Mucosa of stomach (tissue), 1 donor: Measurements from ENCODE around the gene CMTR2.
"Not testable (repeated sequence)": the region's sequence is repeated elsewhere in the genome, so short reads cannot be mapped to it uniquely, and the experiment has no call there.

Source experiments
- H3K27me3 ChIP-seq: one replicate; pipeline ENCODE4 v1.7.0; 2013; ENCODE audit warnings: mild to moderate bottlenecking, low read length; ENCODE audit not compliant: control insufficient read depth, insufficient read depth
- H3K36me3 ChIP-seq: one replicate; pipeline ENCODE4 v1.7.0; 2013; ENCODE audit warnings: low read length; ENCODE audit not compliant: control insufficient read depth, insufficient read depth
- H3K4me1 ChIP-seq: one replicate; pipeline ENCODE4 v1.7.0; 2013; ENCODE audit warnings: mild to moderate bottlenecking, low read length; ENCODE audit not compliant: control insufficient read depth, insufficient read depth
- H3K4me3 ChIP-seq: one replicate; pipeline ENCODE4 v1.7.0; 2013; ENCODE audit warnings: low read length
- H3K9ac ChIP-seq: one replicate; pipeline ENCODE4 v1.7.0; 2013; ENCODE audit warnings: mild to moderate bottlenecking, low read length, moderate library complexity
- H3K9me3 ChIP-seq: one replicate; pipeline ENCODE4 v1.7.0; 2013; ENCODE audit warnings: mild to moderate bottlenecking, low read length, moderate library complexity; ENCODE audit not compliant: control insufficient read depth
- donor health status: Pancreatic carcinoma.

The CMTR2 gene, protein sequence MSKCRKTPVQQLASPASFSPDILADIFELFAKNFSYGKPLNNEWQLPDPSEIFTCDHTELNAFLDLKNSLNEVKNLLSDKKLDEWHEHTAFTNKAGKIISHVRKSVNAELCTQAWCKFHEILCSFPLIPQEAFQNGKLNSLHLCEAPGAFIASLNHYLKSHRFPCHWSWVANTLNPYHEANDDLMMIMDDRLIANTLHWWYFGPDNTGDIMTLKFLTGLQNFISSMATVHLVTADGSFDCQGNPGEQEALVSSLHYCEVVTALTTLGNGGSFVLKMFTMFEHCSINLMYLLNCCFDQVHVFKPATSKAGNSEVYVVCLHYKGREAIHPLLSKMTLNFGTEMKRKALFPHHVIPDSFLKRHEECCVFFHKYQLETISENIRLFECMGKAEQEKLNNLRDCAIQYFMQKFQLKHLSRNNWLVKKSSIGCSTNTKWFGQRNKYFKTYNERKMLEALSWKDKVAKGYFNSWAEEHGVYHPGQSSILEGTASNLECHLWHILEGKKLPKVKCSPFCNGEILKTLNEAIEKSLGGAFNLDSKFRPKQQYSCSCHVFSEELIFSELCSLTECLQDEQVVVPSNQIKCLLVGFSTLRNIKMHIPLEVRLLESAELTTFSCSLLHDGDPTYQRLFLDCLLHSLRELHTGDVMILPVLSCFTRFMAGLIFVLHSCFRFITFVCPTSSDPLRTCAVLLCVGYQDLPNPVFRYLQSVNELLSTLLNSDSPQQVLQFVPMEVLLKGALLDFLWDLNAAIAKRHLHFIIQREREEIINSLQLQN

DNA sequence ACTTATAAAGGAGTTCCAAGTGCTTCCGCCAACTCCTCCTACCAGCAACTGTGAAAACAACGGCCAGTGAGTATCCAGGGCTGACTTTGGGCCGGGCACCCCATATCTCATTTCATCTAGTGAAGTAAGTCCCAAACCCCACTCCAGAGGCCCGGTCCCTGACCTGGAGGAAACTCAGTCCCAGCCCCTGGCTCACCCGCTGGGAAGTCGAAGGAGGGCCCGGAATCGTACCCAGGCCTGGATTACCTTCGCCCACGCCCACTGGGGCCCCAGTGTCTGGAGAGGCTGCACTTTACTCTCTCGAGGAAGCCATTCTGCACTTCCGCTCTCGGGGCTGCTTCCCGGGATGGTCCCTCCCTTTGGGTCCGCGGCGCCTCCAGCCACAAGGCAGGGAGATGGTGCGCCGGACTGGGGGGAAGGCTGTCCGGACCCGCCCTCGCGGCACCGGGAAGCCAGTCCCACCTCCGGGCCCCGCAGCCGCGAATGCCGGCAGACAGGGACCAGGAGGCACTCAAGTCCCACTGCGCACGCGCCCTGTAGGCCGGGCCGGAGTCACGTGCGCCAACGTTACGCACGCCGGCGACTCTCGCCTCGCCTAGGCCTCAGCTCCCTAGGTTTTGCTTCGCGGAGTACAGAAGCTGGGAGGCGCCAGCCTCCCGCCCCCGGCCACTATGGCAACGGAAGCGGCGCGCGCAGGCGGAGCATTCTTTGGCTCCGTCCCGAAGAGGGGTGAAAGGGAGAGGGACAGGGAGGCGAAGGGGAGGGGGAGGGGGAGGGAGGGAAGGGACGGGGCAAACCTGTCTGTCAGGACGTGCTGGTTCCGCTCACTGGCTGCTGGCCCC, at the start of gene CMTR2:
Gene CMTR2 (minus strand): TSS at position 513 of the 842 bp plus-strand sequence. CDS start 3,482 bp downstream, outside the sequence.
- H3K36me3 ChIP-seq = peaks cover 6% of the 10 kb centered on the region
- H3K9ac ChIP-seq = peak within 1 kb of the TSS; percentile 93
- H3K4me3 ChIP-seq = peak within 1 kb of the TSS; percentile 69
- H3K4me1 ChIP-seq = peaks cover 9% of the 10 kb centered on the region
- H3K27me3 ChIP-seq = no peaks in the 10 kb centered on the region
- no peaks in the 10 kb centered on the region for H3K9me3 ChIP-seq

DNA sequence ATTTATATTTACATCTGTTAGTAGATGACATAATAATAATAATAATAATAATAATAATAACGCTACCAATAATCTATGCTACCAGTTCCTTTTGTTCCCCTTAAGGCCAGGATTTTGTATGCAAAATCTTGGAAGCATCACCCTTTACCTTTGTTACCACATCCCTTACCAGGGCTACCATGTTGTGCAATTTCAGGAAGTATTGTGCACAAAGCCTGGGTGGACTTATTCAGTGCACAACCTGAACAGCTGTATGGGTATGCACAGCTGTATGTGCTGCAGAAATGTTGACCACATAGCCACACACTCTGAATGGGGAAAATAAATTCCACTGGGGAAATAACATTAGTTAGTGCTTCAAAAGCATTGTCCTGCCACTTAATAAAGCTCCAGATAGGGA, 49.4 kb upstream of the CMTR2 start:
- Histone ChIP-seq H3K9me3 (no peaks in the 10 kb centered on the region), H3K9ac (no peak overlapping the region), H3K4me3 (no peak overlapping the region), H3K36me3 (no peaks in the 10 kb centered on the region), H3K27me3 (no peaks in the 10 kb centered on the region), H3K4me1 (no peaks in the 10 kb centered on the region)

DNA sequence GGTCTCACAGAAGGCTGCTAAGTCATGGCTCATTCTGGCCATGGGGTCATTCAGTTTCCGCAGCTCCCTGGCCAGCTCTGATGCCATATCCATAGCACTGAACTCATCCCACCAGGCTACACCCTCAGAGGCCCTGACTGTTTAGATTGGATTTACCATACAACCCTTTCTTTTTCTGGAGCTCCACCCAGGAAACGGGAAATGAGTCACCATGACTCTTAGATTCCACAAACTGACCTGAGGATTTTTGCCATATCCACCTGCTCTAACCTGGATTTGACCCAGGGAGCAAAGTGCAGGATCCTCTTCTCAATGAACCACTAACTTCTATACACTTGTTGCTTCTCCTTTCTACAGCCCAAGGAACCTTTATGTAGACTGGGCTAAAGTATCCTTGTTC, 49.0 kb upstream of the CMTR2 start:
- H3K9me3 ChIP-seq = no peaks in the 10 kb centered on the region
- H3K9ac ChIP-seq = no peak overlapping the region
- H3K36me3 ChIP-seq = no peaks in the 10 kb centered on the region
- no peaks in the 10 kb centered on the region for H3K27me3 ChIP-seq
- H3K4me3 ChIP-seq = no peak overlapping the region
- no peaks in the 10 kb centered on the region for H3K4me1 ChIP-seq

DNA sequence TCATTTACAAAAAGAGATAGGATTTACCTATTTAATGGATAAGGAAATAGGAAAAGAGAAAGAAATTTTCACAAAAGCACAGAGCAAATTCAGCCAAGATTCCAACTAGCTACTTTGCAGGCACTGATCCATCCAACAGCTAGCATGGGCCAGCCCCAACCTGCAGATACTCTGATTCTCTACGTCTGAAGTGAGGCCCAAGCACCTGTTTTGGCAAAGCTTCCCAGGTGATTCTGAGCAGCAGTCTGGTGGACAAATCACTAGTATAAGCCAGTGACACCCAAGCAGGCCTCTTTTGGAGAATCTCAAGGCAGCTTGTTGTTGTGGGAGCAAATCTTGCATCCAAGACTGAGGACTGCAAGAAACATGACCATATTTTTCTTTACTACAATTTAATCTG, 48.4 kb upstream of the CMTR2 start:
- Histone ChIP-seq H3K4me1 (no peaks in the 10 kb centered on the region), H3K36me3 (no peaks in the 10 kb centered on the region), H3K27me3 (no peaks in the 10 kb centered on the region), H3K4me3 (no peak overlapping the region), H3K9me3 (no peaks in the 10 kb centered on the region), H3K9ac (no peak overlapping the region)

DNA sequence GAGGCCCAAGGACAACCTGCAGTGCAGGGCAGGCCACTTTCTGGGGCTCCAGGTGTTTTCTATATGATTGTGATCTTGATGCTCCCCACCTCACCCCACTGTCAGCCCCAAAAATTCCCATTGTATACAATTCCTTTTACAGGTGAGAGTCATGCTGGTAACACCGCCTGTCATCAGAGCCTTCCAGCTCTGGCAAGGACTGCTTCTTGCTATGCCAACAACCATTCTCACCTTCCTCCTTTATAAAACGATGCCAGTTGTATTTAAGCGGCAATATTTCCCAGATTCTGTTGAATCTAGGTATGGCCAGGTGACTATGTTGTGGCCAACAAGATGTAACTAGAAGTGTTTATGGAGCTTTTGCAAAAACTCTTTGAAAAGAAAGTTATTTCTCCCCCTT, 38.9 kb upstream of the CMTR2 start:
- H3K27me3 ChIP-seq = no peaks in the 10 kb centered on the region
- H3K9me3 ChIP-seq = no peaks in the 10 kb centered on the region
- no peaks in the 10 kb centered on the region for H3K4me1 ChIP-seq
- H3K4me3 ChIP-seq = no peak overlapping the region
- H3K36me3 ChIP-seq = no peaks in the 10 kb centered on the region
- H3K9ac ChIP-seq = no peak overlapping the region

DNA sequence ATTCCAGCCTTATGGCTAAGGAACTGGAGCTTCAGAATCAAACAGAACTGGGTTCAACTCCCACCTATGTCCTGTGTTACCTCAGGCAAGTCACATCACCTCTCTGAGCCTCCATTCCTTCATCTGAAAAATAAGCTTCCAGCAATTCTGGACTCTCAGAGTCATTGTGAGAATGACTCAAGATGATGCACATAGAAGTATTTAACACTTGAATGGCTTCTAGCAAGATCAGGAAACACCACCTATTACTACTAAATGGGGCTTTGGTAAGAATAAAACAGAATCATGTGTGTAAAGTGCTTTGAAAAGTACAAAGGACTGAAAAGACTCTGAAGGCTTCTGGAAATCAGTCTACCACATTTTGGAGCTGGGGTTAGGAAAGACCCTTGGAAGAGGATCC, 38.5 kb upstream of the CMTR2 start:
- Histone ChIP-seq H3K4me1 (no peaks in the 10 kb centered on the region), H3K9ac (no peak overlapping the region), H3K4me3 (no peak overlapping the region), H3K9me3 (no peaks in the 10 kb centered on the region), H3K36me3 (no peaks in the 10 kb centered on the region), H3K27me3 (no peaks in the 10 kb centered on the region)

DNA sequence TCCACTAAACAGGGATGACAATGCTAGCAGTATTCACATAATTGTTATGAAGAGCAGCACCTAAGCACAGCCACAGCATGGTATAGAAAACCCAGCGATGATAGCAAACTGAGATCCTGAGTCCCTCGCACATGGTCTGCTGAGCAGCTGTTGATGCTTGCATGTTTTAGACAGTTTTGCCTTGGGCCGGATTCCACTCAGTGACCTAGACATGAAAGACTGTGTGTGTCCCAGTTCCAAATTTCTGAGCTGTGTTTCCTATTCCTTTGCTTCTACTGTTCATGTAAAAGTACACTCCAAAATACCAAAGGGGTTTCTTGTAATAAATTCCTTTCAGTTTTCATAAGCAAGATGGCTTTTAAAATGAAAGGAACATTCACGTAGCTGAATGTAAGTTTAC, 30.8 kb upstream of the CMTR2 start:
- H3K4me1 ChIP-seq = no peaks in the 10 kb centered on the region
- no peaks in the 10 kb centered on the region for H3K9me3 ChIP-seq
- no peaks in the 10 kb centered on the region for H3K36me3 ChIP-seq
- H3K4me3 ChIP-seq = no peak overlapping the region
- no peaks in the 10 kb centered on the region for H3K27me3 ChIP-seq
- no peak overlapping the region for H3K9ac ChIP-seq

DNA sequence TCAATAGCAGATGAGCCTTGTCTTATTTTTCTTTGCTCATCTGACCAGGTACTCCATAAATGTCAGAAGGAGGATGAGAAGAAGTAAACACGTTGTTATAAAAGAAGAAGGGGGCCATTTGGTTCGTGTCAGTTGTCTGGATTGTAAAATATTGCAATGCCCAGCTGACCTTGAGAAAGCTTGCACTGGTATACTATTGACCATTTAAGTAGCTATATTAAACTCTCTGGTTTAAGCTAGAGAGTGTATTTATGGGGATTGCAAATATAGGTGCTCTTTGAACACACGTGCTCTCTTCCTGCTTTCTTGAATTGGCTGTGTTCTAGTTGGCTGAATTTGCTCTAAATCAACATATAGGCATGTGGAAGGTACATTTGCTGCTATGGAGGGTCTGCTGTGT, 26.1 kb upstream of the CMTR2 start:
- Histone ChIP-seq H3K36me3 (no peaks in the 10 kb centered on the region), H3K4me3 (no peak overlapping the region), H3K9me3 (no peaks in the 10 kb centered on the region), H3K4me1 (no peaks in the 10 kb centered on the region), H3K9ac (no peak overlapping the region), H3K27me3 (peaks cover 4% of the 10 kb centered on the region)

DNA sequence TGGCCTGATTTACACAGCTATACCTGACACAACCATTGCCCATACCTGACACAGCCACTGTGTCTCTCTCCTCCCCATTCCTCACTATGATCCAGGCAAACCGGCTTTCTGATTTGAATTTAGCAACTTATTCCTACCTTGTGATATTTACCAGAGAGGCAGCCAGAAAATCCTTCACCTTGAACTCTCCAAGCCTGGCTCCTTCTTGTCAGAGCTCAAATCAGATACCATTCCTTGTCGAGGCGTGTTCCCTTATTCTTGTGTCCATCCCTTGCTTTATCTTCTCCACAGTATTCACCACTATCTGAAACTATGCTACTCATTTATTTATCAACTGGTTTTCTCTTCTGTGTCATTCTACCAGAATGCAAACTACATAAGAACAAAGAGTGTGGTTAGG, 24.4 kb upstream of the CMTR2 start:
- H3K4me1 ChIP-seq, H3K9ac ChIP-seq, H3K9me3 ChIP-seq, H3K27me3 ChIP-seq, H3K36me3 ChIP-seq, H3K4me3 ChIP-seq: not testable (repeated sequence)

DNA sequence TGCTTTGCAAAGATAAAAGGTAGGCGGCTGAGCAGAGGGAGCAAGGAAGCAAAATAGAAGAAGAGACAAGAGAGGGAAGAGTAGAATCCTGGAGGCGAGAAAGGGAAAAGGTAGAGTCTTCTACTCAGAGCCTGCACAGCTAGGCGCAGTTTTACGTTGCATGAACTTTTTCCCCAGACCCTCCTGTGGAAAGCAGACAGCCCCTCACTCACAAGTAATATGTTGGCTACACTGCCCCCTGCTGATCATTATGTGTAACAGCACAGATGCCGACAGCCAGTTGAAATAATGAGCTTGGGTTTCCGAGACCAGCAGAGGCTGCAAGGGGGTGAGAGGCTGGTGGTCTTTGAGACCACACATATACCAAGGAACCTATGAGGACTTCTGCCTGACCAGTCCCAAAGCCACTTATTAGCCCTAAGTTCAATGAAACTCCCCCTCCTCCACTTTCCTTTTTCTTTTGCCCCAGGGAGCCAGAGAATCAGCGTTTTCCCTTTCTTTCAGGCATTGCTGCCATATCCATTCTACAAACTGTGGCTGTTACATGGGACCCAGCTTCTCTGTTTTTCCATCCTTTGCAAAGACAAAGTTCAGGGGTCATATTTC, 22.5 kb upstream of the CMTR2 start:
- Histone ChIP-seq H3K9ac (no peak overlapping the region), H3K36me3 (no peaks in the 10 kb centered on the region), H3K4me1 (no peaks in the 10 kb centered on the region), H3K27me3 (peaks cover 4% of the 10 kb centered on the region), H3K4me3 (no peak overlapping the region), H3K9me3 (no peaks in the 10 kb centered on the region)

DNA sequence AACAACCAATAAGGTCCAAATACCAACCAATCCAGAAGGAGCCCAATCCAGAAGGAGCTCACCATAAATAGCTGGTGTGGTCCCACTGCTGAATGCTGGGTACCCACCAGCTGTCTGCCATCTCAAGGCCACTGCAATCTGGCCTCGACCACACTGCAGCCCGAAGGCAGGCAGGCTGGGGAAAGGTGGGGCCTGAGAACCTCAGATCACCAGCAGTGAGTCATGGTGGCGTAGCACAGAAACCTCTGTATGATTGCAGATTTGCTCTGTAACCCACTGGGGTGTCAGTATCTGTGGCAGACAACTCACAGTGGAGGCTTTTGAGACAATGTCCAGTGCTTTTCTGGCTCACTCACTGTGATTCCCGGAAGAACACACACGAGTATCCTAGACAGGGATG, 14.7 kb upstream of the CMTR2 start:
- Histone ChIP-seq H3K4me1 (no peaks in the 10 kb centered on the region), H3K9me3 (no peaks in the 10 kb centered on the region), H3K27me3 (no peaks in the 10 kb centered on the region), H3K36me3 (no peaks in the 10 kb centered on the region), H3K9ac (no peak overlapping the region), H3K4me3 (no peak overlapping the region)

DNA sequence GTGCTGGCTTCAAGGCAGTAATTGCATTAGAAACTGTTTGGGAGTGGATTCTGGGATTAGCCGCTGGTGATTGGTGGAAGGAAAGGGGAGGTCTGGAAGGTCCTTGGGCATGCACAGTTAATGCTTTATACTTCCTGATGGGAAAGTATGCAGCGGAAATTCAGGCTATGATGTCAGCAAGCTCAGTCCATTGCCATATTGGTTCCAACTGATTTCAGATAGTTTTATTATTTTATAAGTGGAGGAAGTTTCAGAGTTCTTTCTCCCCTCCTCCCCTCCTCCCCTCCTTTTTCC, 8.1 kb upstream of the CMTR2 start:
- no peaks in the 10 kb centered on the region for H3K27me3 ChIP-seq
- H3K4me1 ChIP-seq = no peaks in the 10 kb centered on the region
- H3K9ac ChIP-seq = no peak overlapping the region

More for the DNA sequence above, 8.1 kb upstream of the CMTR2 start:
- no peak overlapping the region for H3K4me3 ChIP-seq
- no peaks in the 10 kb centered on the region for H3K36me3 ChIP-seq
- H3K9me3 ChIP-seq = no peaks in the 10 kb centered on the region
